SIG-M5 treated with dmso at 0.1 percent for 504 hours (cell line): ENCODE results near the gene IL17C.

Experiments
- DNase-seq: peaks from one replicate; lab custom pipeline; 2025; ENCODE audit not compliant: unreplicated experiment; lab: John Stamatoyannopoulos, UW

The IL17C gene

GRCh38 chr16:88642881-88643643 is 4.7 kb downstream of the IL17C start:
- no peak for DNase-seq

- no peak for DNase-seq
Observed at GRCh38 chr16:88643644-88643932, 5.2 kb downstream of the IL17C start.

- DNase-seq: no peak
Observed at GRCh38 chr16:88645455-88645854, 7.1 kb downstream of the IL17C start.

- no peak for DNase-seq
Observed at GRCh38 chr16:88645941-88646340, 7.6 kb downstream of the IL17C start.

GRCh38 chr16:88646345-88647034 is 8.1 kb downstream of the IL17C start:
- DNase-seq: no peak

GRCh38 chr16:88647178-88648070 is 9.1 kb downstream of the IL17C start:
- DNase-seq: no peak

- no peak for DNase-seq
Observed at GRCh38 chr16:88649195-88649923, 11.0 kb downstream of the IL17C start.

- peak; percentile 63 for DNase-seq
Observed at GRCh38 chr16:88649924-88650748, 11.8 kb downstream of the IL17C start.

GRCh38 chr16:88650749-88651275 is 12.4 kb downstream of the IL17C start, which contains the start of gene CYBA:
Gene CYBA, minus strand, starts transcription at chr16:88651053. Its CDS starts 40 bp downstream, at chr16:88651013.
- peak; percentile 76 for DNase-seq

GRCh38 chr16:88651276-88651988 is 13.1 kb downstream of the IL17C start:
- DNase-seq: no peak

- no peak for DNase-seq
Observed at GRCh38 chr16:88651989-88652761, 13.8 kb downstream of the IL17C start.

GRCh38 chr16:88652762-88653063 is 14.3 kb downstream of the IL17C start:
- no peak for DNase-seq

GRCh38 chr16:88653101-88653500 is 14.7 kb downstream of the IL17C start:
- no peak for DNase-seq

GRCh38 chr16:88653596-88654362 is 15.4 kb downstream of the IL17C start:
- DNase-seq: no peak

- no peak for DNase-seq
Observed at GRCh38 chr16:88654363-88655052, 16.1 kb downstream of the IL17C start.

GRCh38 chr16:88655053-88655732 is 16.8 kb downstream of the IL17C start:
- DNase-seq: no peak
